Sigmoid colon (tissue), 3 donors: ENCODE measurements around the gene PLB1.

ENCODE experiments used
- CTCF ChIP-seq, 4 experiments: fragments of 450-650 bp in 3 of 4; fragments of 200-600 bp in 1 of 4; IDR thresholded peaks; one replicate each; pipeline ENCODE4 v1.5.1; 2016 to 2019; ENCODE audit warnings: antibody characterized with exemption in 4 of 4, mild to moderate bottlenecking in 3 of 4, moderate library complexity in 2 of 4
- POLR2A ChIP-seq, 2 donors: fragments of 450-650 bp; IDR thresholded peaks; one replicate each; pipeline ENCODE4 v1.6.1; 2016; ENCODE audit warnings: antibody characterized with exemption in 2 of 2, mild to moderate bottlenecking in 2 of 2, moderate library complexity in 2 of 2

- no peak for TF ChIP-seq POLR2A (IDR thresholded peaks at IDR 0.05)
- no peak for TF ChIP-seq CTCF (IDR thresholded peaks at IDR 0.05)
These were observed 172.4 kb downstream of the PLB1 start for GRCh38 chr2:28668106-28668814.
